K562 (cell line): Measurements from ENCODE around the gene COA3.

Experiments used
- ARID2 ChIP-seq: fragments of 450-650 bp; IDR thresholded peaks from 2 replicates; pipeline ENCODE4 v1.6.1; 2017; ENCODE audit warnings: antibody characterized with exemption, mild to moderate bottlenecking
- ATF2 ChIP-seq: sonication (generic); formaldehyde crosslinking; IDR thresholded peaks from 2 replicates; pipeline ENCODE4 v1.8.1; 2022; ENCODE audit warnings: missing genetic modification reagents
- BMI1 ChIP-seq: fragments of 150-350 bp; IDR thresholded peaks from 2 replicates; pipeline ENCODE4 v1.6.1; 2014; ENCODE audit warnings: low read length
- COPS2 ChIP-seq: fragments of 450-650 bp; conservative IDR thresholded peaks from 2 replicates; pipeline ENCODE4 v1.6.1; 2016; ENCODE audit warnings: mild to moderate bottlenecking, moderate library complexity
- CTCF ChIP-seq, 3 experiments: IDR thresholded peaks in 2 of 3; conservative IDR thresholded peaks in 1 of 3; 2 replicates each; pipeline ENCODE4 v1.5.1; 2011 to 2012; ENCODE audit warnings: low read length in 3 of 3, mild to moderate bottlenecking in 3 of 3, control low read depth in 2 of 3, improper control_type of control experiment in 1 of 3, inconsistent platforms in 1 of 3, low read depth in 1 of 3, mixed read lengths in 1 of 3, moderate library complexity in 1 of 3; ENCODE audit not compliant: insufficient read depth in 2 of 3
- EP300 ChIP-seq: IDR thresholded peaks from 2 replicates; pipeline ENCODE4 v1.6.1; 2012; ENCODE audit warnings: low read length, improper control_type of control experiment
- EZH2 ChIP-seq: IDR thresholded peaks from 2 replicates; pipeline ENCODE4 v1.6.1; 2012; ENCODE audit warnings: low read depth, mild to moderate bottlenecking, inconsistent platforms, low read length, borderline replicate concordance
- HDAC2 ChIP-seq: fragments of 450-650 bp; IDR thresholded peaks from 2 replicates; pipeline ENCODE4 v1.6.1; 2016; ENCODE audit warnings: mild to moderate bottlenecking
- HNRNPK ChIP-seq: fragments of 200-400 bp; formaldehyde crosslinking; IDR thresholded peaks from one replicate; pipeline ENCODE4 v1.6.1; 2018; ENCODE audit warnings: mild to moderate bottlenecking, low read depth, low read length; ENCODE audit not compliant: poor library complexity, severe bottlenecking
- MEF2A ChIP-seq: IDR thresholded peaks from 2 replicates; pipeline ENCODE4 v1.6.1; 2011; ENCODE audit warnings: low read depth, mild to moderate bottlenecking, low read length, moderate library complexity; ENCODE audit not compliant: control insufficient read depth
- POLR2A ChIP-seq: fragments of 450-650 bp; conservative IDR thresholded peaks from 2 replicates; pipeline ENCODE4 v1.6.1; 2016
- RBM39 ChIP-seq: fragments of 200-400 bp; formaldehyde crosslinking; optimal IDR thresholded peaks from 2 replicates; pipeline ENCODE3; 2018; ENCODE audit warnings: low read depth, low read length

DNA sequence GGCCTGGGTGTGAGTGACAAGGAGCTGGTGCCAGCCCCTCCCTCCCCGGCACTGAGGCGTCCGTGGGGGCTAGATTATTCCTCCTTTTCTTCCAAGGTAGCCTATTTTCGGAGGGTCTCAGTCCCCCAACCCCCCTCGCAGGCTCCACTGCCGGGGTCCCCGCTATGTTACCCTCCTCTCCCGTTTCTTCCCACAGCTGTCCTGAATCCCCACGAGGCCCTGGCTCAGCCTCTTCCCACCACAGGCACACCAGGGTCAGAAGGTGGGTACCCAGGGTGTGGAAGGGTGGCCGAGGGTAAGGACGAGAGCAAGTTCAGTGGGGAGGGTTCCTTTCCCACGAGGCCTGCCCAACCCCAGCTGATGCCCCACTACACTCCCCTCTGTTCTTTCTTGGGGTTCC, 36.9 kb downstream of the COA3 start:
- TF ChIP-seq POLR2A (no peak), HDAC2 (no peak), CTCF (IDR thresholded peaks at IDR 0.05 in 2 of 3, conservative IDR thresholded peaks at IDR 0.05 in 1 of 3; ENCODE audit: insufficient read depth in 2 of 3, low read depth in 1 of 3, low read length in 3 of 3) (no peak), HNRNPK (no peak), ATF2 (CRISPR knock-in tag) (no peak), MEF2A (no peak), COPS2 (no peak), EZH2 (no peak), RBM39 (no peak), ARID2 (no peak), EP300 (no peak), BMI1 (no peak)
